NCI-H82 (cell line): ENCODE data around the gene DSG1.
"Not testable (repeated sequence)": the region's sequence is repeated elsewhere in the genome, so short reads cannot be mapped to it uniquely, and the experiment has no call there.

Source experiments
- DNase-seq: peaks from one replicate; lab custom pipeline; 2025; lab: John Stamatoyannopoulos, UW

The DSG1 gene

DNA sequence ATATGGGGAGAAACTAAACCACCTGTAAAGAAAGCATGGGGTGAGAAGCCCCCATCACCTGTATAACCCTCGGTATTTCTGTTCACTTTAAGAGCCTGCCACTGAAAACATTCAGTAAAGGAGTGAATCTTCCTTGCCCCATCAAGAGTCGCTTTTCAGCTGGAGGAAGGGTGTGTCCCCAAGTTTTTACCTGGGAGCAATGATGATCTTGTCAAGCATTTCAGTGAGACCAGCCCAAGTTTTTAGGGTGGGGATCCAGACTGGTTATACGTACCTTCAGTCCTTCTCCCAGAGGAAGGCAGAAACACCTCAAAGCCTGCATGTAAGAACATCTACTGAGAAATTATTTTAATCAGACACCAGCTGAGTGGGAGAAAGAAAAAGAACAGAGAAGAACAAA, at the start of gene DSG1:
Gene DSG1, plus strand, starts transcription at position 301 of the 400 bp plus-strand sequence. CDS start 141 bp downstream, outside the sequence.
- no peak for DNase-seq

- no peak for DNase-seq
Observed at GRCh38 chr18:31268985-31269406, 49.0 kb upstream of the DSG1 start.

- no peak for DNase-seq
Observed at GRCh38 chr18:31269566-31269965, 48.4 kb upstream of the DSG1 start.

GRCh38 chr18:31270578-31270977, 47.4 kb upstream of the DSG1 start:
- DNase-seq = no peak

DNA sequence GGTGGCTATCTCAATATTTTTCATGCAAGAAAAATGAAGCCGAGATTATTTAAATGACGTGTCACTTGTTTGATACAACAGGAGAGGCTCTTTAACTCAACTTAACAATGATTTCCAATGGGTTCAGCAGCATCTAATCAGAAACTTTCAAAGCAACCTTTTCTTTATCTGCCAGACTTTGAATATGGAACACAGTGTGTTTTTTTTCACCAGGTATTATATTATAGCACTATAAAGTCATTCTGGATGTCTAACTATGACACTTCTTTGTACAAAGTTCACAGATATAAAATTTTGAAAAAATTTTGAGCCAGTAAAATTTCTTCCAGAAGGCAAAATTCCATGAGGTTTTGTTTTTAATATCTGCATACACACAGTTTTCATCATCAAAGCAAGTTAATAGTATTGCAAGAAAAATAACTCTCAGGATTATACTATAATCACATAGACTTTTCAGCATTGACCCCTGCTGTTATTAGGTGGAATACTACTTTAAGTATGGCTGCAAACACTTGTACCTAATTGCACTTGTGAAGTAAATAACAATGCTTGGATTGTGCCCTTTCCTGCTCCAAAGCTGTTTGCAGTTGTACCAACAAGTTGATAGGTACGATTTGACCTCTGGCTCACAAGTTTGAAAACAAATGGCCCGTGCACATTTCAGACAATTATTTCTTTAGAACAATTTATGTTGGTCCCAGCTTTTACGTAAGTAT, 44.0 kb upstream of the DSG1 start:
- DNase-seq = no peak

DNA sequence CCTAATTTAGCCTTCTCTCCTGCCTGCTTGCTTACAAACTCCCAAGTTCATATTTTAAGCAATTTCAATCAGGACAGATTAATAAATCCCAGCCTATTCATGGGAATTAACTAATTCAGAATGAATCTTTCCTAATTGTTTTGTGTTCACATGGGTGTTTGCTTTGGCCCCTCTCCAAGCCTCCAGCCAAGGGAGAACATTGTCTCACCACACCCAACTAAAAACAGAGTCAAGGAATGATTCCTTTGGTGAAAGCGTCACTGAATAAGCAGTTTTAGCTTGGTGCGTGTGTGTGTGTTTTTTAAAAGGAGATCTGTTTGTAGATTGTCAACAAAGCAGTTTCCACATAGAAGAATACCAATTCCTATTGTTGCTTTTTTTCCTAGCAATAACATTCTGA, 43.0 kb upstream of the DSG1 start:
- DNase-seq = no peak

DNA sequence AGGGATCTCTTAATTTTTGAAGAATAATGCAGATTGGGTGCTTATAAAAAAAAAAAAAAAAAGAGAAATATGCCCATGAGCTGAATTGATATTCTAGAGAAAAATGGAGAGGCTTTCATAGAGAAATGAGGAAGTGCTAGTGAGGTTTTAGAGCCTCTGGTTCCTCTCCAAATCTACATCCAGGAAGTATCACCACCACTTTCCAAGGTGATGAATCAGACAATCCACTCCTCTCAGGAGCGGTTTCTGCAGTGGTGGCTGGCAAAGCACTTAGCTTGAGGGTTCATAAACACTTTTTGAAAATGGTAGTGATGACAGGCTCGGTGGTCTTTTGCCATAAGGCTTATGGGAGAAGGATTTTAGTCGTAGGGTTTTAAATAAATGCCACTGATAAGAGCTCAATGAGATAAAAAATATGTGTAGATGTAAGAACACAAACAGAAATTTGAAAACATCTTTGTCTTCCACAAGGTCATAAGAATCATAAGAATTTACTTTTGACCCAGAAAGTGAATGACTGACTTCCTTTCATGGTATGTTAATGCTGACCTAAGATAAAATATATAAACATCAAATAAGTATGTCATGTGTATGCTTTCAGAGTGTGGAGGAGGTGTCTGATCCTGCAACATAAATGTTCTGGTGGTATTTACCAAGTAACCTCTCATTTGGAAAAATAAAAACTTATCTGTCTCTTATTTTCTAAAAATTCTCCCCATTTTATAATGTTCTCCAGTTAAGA, 42.1 kb upstream of the DSG1 start:
- no peak for DNase-seq

GRCh38 chr18:31278609-31279071, 39.3 kb upstream of the DSG1 start:
- DNase-seq = no peak

DNA sequence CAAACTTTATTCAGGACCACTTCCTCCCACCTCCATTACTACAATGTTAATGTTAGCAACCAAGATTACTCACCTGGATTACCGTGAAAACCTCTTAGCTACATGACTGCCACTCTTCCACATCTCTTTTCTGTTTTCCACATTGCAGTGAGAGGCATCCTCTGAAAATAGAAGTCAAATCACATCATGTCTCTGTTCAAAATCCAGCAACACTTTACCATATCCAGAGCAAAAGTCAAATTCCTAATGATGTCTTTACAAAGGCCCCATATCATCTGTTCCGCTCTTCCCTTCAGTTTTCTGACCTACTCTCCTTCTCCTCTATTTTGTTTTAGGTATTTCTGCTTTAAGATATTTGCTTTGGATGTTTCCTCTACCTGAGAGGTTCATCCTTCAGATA, 37.5 kb upstream of the DSG1 start:
- no peak for DNase-seq

- DNase-seq = no peak
Observed at GRCh38 chr18:31281437-31281836, 36.5 kb upstream of the DSG1 start.

DNA sequence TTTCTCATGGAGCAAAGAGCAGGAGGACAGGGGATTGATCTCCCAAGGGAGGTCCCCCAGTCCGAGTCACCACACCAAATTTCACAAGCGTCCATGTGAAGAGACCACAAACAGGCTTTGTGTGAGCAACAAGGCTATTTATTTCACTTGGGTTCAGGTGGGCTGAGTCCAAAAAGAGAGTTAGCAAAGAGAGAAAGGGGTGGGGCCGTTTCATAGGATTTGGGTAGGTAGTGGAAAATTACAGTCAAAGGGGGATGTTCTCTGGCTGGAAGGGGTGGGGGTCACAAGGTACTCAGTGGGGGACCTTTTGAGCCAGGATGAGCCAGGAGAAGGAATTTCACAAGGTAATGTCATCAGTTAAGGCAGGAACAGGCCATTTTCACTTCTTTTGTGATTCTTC, 28.5 kb upstream of the DSG1 start:
- not testable (repeated sequence) for DNase-seq

DNA sequence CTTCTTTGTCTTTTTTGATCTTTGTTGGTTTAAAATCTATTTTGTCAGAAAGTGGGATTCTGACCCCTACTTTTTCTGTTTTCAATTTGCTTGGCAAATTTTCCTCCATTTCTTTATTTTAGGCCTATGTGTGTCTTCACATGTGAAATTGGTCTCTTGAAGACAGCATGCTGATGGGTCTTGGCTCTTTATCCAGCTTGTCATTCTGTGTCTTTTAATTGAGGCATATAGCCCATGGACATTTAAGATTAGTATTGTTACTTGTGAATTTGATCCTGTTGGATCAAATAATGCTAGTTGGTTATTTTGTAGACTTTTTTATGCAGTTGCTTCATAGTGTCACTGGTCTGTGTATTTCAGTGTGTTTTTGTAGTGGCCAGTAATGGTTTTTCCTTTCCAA, 26.3 kb upstream of the DSG1 start:
- no peak for DNase-seq

GRCh38 chr18:31294199-31294747, 23.7 kb upstream of the DSG1 start:
- no peak for DNase-seq

GRCh38 chr18:31297248-31297647, 20.7 kb upstream of the DSG1 start:
- DNase-seq = no peak

DNA sequence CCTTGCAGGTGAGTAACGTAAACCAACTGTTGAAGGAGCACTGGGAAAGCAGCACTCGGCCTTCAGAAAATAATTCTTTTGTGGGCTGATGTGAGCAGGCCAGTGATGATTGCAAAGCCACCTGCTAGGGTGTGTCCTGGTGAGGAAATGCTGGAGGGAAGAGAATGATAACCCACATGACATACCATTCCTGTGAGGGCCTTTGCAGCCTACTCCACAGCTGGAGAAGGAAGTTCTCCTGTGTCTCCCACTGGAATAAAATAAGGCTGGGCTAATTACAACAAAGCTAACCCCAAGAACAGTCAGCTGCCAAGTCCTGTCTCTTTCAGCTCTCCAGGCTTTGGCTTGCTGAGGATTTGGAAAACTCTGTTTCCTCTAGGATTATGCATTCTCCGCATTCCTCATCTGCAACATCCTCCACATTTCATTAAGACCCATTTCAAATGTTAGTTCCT, 16.7 kb upstream of the DSG1 start:
- no peak for DNase-seq

DNA sequence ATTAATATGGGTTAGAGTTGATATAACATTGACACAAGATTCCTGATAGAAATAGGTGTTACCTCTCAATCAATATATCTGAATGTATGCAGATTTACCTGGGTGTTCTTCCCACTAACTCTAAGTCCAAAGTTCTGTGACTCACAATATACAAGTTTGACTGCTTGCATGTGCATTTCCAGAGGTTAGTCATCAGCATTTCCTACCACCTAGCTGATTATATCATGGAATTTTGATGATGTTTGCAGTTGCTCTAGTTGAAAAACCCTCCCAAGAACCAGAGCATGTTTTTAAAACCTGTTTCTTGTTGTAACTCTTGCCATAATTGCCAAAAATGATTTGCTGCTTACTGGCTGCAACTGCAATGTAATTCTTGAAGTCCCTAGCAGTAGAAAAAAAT, 15.0 kb upstream of the DSG1 start:
- no peak for DNase-seq

DNA sequence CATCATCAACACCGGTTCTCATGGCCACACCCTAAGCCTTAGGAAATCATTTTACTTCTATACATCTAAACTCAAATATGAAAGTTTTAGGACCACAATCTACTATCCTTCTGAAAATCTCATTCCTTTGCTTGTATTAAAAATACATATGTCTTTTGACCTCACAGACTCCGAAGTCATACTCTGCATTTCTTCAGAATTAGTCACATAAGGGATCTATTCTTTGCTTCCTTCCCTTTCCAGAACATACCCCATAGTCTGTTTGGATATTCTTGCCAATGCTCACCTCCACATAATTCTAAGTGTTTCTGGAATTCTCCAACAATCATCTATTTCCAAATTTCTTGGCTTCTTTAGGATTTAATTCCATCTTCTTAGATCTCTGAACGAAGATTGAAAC, 14.2 kb upstream of the DSG1 start:
- no peak for DNase-seq

DNA sequence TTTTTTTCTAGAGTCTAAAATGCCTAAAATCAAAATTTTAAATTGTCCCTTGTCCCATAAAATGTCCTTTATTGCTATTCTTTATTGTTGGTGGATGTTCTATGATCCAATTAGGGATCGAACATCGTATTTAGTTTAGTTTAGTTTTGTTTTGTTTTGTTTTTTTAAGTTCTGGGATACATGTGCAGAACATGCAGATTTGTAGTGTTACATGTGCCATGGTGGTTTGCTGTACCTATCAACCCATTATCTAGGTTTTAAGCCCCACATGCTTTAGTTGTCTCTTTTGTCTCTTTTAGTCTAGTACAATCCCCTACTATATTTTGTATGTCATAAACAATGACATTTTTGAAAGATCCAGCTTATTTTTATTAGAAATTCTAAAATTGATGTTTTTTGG, 8.8 kb upstream of the DSG1 start:
- DNase-seq = no peak

DNA sequence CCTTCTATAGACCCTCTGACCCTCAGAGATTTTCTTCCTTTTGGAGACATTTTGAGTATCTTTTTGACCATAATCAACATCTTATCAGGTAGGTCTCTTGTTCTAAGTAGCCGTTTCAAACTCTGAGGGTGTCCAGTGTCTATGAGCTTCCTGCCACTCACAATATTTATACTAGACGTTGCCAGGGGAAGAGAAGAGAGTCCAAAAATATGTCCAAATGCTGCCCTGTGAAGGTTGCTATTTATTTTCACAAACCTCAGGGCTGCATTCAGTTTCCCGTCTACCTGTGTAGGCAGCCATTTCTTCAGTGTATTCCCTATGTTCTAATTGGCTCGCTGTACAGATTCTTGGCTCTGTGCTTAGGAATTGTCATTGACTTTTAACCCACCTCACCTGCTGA, 986 bp upstream of the DSG1 start:
- no peak for DNase-seq

- no peak for DNase-seq
Observed at GRCh38 chr18:31321719-31322118, 3.8 kb downstream of the DSG1 start.

GRCh38 chr18:31325051-31325450, 7.1 kb downstream of the DSG1 start:
- no peak for DNase-seq

GRCh38 chr18:31329787-31330438, 12.0 kb downstream of the DSG1 start:
- DNase-seq = no peak

DNA sequence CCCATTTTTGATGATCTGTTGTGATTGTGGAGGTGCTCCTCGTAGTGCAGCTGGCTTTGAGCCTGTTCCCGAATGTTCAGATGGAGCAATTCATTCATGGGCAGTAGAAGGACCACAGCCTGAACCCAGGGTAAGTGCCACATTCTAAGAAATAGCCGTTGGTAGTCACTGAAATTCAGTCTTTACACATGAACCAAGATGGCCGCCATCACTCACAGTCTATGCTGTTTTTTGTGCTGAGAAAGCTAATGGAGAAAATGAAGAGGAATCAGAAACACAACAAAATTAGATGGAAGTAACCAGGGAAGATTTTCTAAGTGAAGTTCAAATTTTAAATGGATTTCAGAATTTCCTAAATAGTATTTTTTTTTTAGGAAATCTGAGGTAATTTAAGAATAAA, 25.5 kb downstream of the DSG1 start:
- DNase-seq = no peak
